Brain microvascular endothelial cell (primary cell): Measurements from ENCODE around the gene ANKH.

ENCODE experiments used
- DNase-seq: peaks from one replicate; pipeline ENCODE4 v3.0.0-alpha.2; 2020
- H3K27ac ChIP-seq: fragments of 250-450 bp; sonication (Bioruptor Pico); 2 replicates; pipeline ENCODE4 v1.5.1; 2020; ENCODE audit warnings: mild to moderate bottlenecking, moderate library complexity
- H3K27me3 ChIP-seq: fragments of 250-450 bp; sonication (Bioruptor Pico); replicated peaks from 2 replicates; pipeline ENCODE4 v1.5.1; 2020; ENCODE audit warnings: mild to moderate bottlenecking
- H3K36me3 ChIP-seq: fragments of 250-450 bp; sonication (Bioruptor Pico); replicated peaks from 2 replicates; pipeline ENCODE4 v1.5.1; 2020; ENCODE audit warnings: mild to moderate bottlenecking
- H3K4me3 ChIP-seq: 2 replicates; pipeline ENCODE4 v1.5.1; 2011; ENCODE audit warnings: low read depth, mild to moderate bottlenecking, control low read depth, low read length, moderate library complexity
- CTCF ChIP-seq: IDR thresholded peaks from 2 replicates; pipeline ENCODE4 v1.5.1; 2011; ENCODE audit warnings: low read depth, mild to moderate bottlenecking, moderate library complexity, low read length, control low read depth, inconsistent platforms; ENCODE audit errors: missing control alignments
- in situ Hi-C: cut with HindIII; loops from 2 replicates; pipeline ENCODE4 v1.10.0; 2017; ENCODE audit warnings: low sequenced_read_pairs, low pct_ligation_motif_present

The ANKH gene

GRCh38 chr5:14684757-14685156, 186.8 kb downstream of the ANKH start:
- TF ChIP-seq CTCF, result no peak
- peaks cover 21% of the 10 kb centered on the region for H3K36me3 ChIP-seq
- no peaks in the 10 kb centered on the region for H3K27me3 ChIP-seq
- no peak for DNase-seq
- H3K27ac ChIP-seq, result no peak overlapping the region
- no peak overlapping the region for H3K4me3 ChIP-seq
- in situ Hi-C loops, result no loop called here

GRCh38 chr5:14683906-14684455, 187.6 kb downstream of the ANKH start:
- Histone ChIP-seq H3K36me3 (peaks cover 20% of the 10 kb centered on the region), H3K4me3 (no peak overlapping the region), H3K27me3 (no peaks in the 10 kb centered on the region), H3K27ac (no peak overlapping the region)
- DNase-seq, result no peak
- in situ Hi-C loops, result no loop called here
- TF ChIP-seq CTCF, result no peak

DNA sequence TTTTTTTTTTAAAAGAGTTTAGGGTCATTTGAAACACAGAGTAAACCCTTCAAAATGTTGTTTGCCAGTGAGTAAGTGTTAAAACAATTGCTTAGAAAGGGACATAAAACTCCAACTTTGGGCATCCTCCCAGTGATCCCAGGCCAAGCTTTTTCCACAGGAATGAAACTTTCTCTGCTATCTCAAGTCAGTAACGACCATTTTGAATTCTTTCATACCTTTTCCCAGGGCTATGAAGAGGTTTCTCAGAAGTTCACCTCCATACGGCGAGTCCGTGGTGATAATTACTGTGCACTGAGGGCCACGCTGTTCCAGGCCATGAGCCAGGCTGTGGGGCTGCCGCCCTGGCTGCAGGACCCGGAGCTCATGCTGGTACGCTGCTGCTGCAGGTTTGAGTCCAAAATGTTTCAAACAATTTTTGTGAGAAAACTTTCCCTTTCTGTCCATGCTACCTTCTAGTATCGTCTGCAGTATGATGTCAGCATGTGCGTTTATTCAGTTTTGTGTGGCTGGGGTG, 190.3 kb downstream of the ANKH start:
- H3K4me3 ChIP-seq, result no peak overlapping the region
- in situ Hi-C loops, result no loop called here
- no peaks in the 10 kb centered on the region for H3K27me3 ChIP-seq
- no peak for DNase-seq
- H3K27ac ChIP-seq, result no peak overlapping the region
- H3K36me3 ChIP-seq, result peaks cover 10% of the 10 kb centered on the region
- TF ChIP-seq CTCF, result no peak

GRCh38 chr5:14679595-14679994, 192.0 kb downstream of the ANKH start:
- no peaks in the 10 kb centered on the region for H3K27me3 ChIP-seq
- in situ Hi-C loops, result no loop called here
- H3K4me3 ChIP-seq, result no peak overlapping the region
- H3K27ac ChIP-seq, result no peak overlapping the region
- TF ChIP-seq CTCF, result no peak
- H3K36me3 ChIP-seq, result peaks cover 10% of the 10 kb centered on the region
- no peak for DNase-seq

DNA sequence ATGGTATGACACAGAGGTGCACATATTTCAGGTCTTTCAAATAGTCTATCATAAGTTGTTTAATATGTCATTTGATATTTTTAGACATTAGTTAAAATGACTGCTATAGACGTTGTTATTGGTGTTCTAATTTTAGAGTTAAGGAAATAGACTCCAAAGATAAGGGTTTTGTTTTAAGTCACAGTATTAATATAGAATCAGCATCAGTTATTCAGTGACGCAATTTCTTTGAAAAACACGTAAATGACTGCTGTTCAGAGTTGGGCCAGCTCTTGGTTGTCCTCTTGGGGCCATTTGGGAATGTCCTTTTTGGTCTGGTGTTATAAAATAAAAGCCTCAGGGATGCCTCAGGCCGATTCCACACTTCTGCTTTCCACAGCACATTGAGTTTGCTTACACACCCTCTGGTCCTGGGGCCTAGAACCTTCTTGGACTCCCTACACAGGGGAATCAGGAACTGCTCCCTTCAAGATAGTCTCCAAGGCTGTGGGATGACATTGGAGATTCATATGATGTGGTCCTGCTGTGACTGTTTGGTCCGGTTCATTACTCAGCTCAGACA, 192.7 kb downstream of the ANKH start:
- Histone ChIP-seq H3K4me3 (no peak overlapping the region), H3K27me3 (no peaks in the 10 kb centered on the region), H3K36me3 (peaks cover 10% of the 10 kb centered on the region), H3K27ac (no peak overlapping the region)
- no peak for TF ChIP-seq CTCF
- in situ Hi-C loops, result no loop called here
- no peak for DNase-seq

DNA sequence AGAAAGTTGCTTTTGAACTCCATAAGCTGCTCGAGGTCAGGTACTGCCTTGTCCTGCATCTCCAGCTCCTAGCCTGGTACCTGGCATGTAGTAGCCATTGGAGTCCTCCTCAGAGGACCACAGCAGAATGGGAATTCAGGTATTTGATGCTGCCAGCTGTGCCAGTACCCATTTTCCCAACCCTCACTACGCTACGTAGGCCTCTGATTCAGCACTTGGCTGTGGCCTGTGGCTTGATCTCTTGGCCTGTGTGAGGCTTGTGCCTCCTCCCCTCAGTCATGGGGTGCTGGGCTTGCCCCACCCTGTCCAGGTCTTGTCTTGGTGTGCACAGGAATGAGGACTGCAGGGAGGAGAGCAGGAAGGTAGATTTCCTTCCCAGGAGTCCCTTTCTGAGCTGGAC, 195.3 kb downstream of the ANKH start:
- no peak overlapping the region for H3K4me3 ChIP-seq
- in situ Hi-C loops, result no loop called here
- peak; percentile 42 for DNase-seq

More for the DNA sequence above, 195.3 kb downstream of the ANKH start:
- Histone ChIP-seq H3K27ac (no peak overlapping the region), H3K27me3 (no peaks in the 10 kb centered on the region), H3K36me3 (peaks cover under 1% of the 10 kb centered on the region)
- TF ChIP-seq CTCF, result no peak
